KMS-11 (cell line): ENCODE measurements around the gene MMP28.

Experiments used
- H2AFZ ChIP-seq: fragments of 200-600 bp; sonication (generic); 2 replicates; pipeline ENCODE4 v1.6.1; 2016; ENCODE audit warnings: antibody characterized with exemption, mixed run types, low read depth
- H3K27ac ChIP-seq: fragments of 200-600 bp; sonication (generic); 2 replicates; pipeline ENCODE4 v1.6.1; 2016; ENCODE audit warnings: mild to moderate bottlenecking, mixed run types
- H3K27me3 ChIP-seq: fragments of 200-600 bp; sonication (generic); 2 replicates; pipeline ENCODE4 v1.6.1; 2017; ENCODE audit warnings: mild to moderate bottlenecking, low read depth, mixed run types, moderate library complexity; ENCODE audit not compliant: insufficient read depth
- H3K36me3 ChIP-seq: fragments of 200-600 bp; sonication (generic); 2 replicates; pipeline ENCODE4 v1.6.1; 2017; ENCODE audit warnings: mild to moderate bottlenecking, mixed run types; ENCODE audit not compliant: insufficient read depth
- H3K4me1 ChIP-seq: fragments of 200-600 bp; sonication (generic); 2 replicates; pipeline ENCODE4 v1.6.1; 2016; ENCODE audit warnings: mild to moderate bottlenecking, low read depth, mixed run types; ENCODE audit not compliant: poor library complexity, severe bottlenecking
- H3K4me2 ChIP-seq: fragments of 200-600 bp; sonication (generic); 2 replicates; pipeline ENCODE4 v1.7.0; 2016; ENCODE audit warnings: mild to moderate bottlenecking, mixed run types
- H3K4me3 ChIP-seq: fragments of 200-600 bp; sonication (generic); IDR thresholded peaks from 2 replicates; pipeline ENCODE4 v1.6.1; 2017; ENCODE audit warnings: low read depth, low read length, mixed read lengths; ENCODE audit not compliant: insufficient read depth
- H3K79me2 ChIP-seq: fragments of 200-600 bp; sonication (generic); 2 replicates; pipeline ENCODE4 v1.6.1; 2016; ENCODE audit warnings: low read depth, mixed run types; ENCODE audit not compliant: insufficient read depth
- H3K9ac ChIP-seq: fragments of 200-600 bp; sonication (generic); 2 replicates; pipeline ENCODE4 v1.6.1; 2016; ENCODE audit warnings: mild to moderate bottlenecking, mixed run types
- H4K20me1 ChIP-seq: fragments of 200-600 bp; sonication (generic); 2 replicates; pipeline ENCODE4 v1.6.1; 2016; ENCODE audit warnings: mild to moderate bottlenecking, mixed run types; ENCODE audit not compliant: insufficient read depth
- TF ChIP-seq, protein P1 (sequence below): fragments of 200-600 bp; sonication (generic); conservative IDR thresholded peaks from 2 replicates; pipeline ENCODE4 v1.6.1; 2017; ENCODE audit warnings: low read depth, mild to moderate bottlenecking, antibody characterized with exemption, low read length, moderate library complexity, mixed read lengths

MMP28 gene

GRCh38 chr17:35742496-35742895 is 52.9 kb downstream of the MMP28 start:
- TF ChIP-seq, protein P1, sequence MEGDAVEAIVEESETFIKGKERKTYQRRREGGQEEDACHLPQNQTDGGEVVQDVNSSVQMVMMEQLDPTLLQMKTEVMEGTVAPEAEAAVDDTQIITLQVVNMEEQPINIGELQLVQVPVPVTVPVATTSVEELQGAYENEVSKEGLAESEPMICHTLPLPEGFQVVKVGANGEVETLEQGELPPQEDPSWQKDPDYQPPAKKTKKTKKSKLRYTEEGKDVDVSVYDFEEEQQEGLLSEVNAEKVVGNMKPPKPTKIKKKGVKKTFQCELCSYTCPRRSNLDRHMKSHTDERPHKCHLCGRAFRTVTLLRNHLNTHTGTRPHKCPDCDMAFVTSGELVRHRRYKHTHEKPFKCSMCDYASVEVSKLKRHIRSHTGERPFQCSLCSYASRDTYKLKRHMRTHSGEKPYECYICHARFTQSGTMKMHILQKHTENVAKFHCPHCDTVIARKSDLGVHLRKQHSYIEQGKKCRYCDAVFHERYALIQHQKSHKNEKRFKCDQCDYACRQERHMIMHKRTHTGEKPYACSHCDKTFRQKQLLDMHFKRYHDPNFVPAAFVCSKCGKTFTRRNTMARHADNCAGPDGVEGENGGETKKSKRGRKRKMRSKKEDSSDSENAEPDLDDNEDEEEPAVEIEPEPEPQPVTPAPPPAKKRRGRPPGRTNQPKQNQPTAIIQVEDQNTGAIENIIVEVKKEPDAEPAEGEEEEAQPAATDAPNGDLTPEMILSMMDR: no peak
- Histone ChIP-seq H3K36me3 (no peaks in the 10 kb centered on the region), H3K27ac (no peak overlapping the region), H3K27me3 (peaks cover 23% of the 10 kb centered on the region), H3K79me2 (no peaks in the 10 kb centered on the region), H3K4me1 (no peaks in the 10 kb centered on the region), H3K4me3 (no peak overlapping the region), H4K20me1 (no peaks in the 10 kb centered on the region), H3K4me2 (no peak overlapping the region), H3K9ac (no peak overlapping the region), H2AFZ (no peak overlapping the region)

DNA sequence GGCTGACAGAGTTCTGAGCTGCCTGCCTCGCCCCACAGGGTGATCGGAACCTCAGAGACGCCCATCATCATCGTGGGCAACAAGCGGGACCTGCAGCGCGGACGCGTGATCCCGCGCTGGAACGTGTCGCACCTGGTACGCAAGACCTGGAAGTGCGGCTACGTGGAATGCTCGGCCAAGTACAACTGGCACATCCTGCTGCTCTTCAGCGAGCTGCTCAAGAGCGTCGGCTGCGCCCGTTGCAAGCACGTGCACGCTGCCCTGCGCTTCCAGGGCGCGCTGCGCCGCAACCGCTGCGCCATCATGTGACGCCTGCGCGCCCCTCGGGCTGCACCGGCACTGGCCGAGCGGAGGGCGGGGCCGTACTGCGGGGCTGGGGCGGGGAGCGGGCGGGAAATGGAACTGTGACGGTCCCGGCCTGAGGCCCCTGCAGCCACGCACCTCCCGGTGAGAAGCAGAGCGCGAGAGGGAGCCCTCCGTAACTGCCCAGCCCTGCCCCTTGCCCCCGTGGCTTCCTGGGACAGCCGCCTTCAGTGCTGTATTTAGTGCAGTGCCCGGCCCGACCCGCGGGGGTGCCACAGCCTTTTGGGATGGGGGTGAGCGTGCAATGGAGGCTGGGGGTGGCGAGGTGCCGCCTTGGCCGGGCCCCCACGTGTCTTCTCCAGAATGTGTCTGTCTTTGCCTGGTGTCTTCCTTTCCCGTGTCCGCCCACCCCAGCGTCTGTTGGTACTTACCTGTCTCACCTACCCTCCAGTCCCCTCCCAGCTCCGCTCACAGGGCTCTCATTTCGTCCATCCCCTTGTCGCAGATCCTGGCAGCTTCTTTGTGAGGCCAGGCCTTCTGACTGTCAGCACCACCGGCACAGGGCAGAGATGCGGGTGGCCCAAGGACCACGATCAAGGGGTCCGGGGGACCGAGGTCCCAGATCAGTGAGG is 54.2 kb downstream of the MMP28 start:
- H3K36me3 ChIP-seq: no peaks in the 10 kb centered on the region
- peaks cover 19% of the 10 kb centered on the region for H3K27me3 ChIP-seq
- no peak overlapping the region for H3K9ac ChIP-seq
- H3K27ac ChIP-seq: no peak overlapping the region
- H3K4me2 ChIP-seq: no peak overlapping the region
- no peak overlapping the region for H2AFZ ChIP-seq
- TF ChIP-seq, protein P1: no peak
- no peaks in the 10 kb centered on the region for H4K20me1 ChIP-seq
- no peak overlapping the region for H3K4me3 ChIP-seq
- no peaks in the 10 kb centered on the region for H3K4me1 ChIP-seq
- H3K79me2 ChIP-seq: no peaks in the 10 kb centered on the region

GRCh38 chr17:35740216-35740615 is 55.2 kb downstream of the MMP28 start:
- H3K27me3 ChIP-seq: peaks cover 13% of the 10 kb centered on the region

GRCh38 chr17:35738519-35739133 is 56.8 kb downstream of the MMP28 start:
- H3K36me3 ChIP-seq: no peaks in the 10 kb centered on the region
- peaks cover 6% of the 10 kb centered on the region; the same call in 1 of the 2 replicates for H3K27me3 ChIP-seq
- no peak overlapping the region for H2AFZ ChIP-seq
- H3K4me3 ChIP-seq: no peak overlapping the region
- H3K4me1 ChIP-seq: no peaks in the 10 kb centered on the region
- no peaks in the 10 kb centered on the region for H4K20me1 ChIP-seq
- H3K4me2 ChIP-seq: no peak overlapping the region
- H3K27ac ChIP-seq: no peak overlapping the region
- TF ChIP-seq, protein P1: no peak
- H3K9ac ChIP-seq: no peak overlapping the region
- no peaks in the 10 kb centered on the region for H3K79me2 ChIP-seq

More at GRCh38 chr17:35740216-35740615, 55.2 kb downstream of the MMP28 start:
- no peak overlapping the region for H3K4me2 ChIP-seq
- no peak overlapping the region for H3K9ac ChIP-seq
- TF ChIP-seq, protein P1: no peak
- H3K4me1 ChIP-seq: no peaks in the 10 kb centered on the region
- H3K79me2 ChIP-seq: no peaks in the 10 kb centered on the region
- H3K4me3 ChIP-seq: no peak overlapping the region
- no peaks in the 10 kb centered on the region for H3K36me3 ChIP-seq
- no peaks in the 10 kb centered on the region for H4K20me1 ChIP-seq
- no peak overlapping the region for H3K27ac ChIP-seq
- no peak overlapping the region for H2AFZ ChIP-seq
